Choroid plexus epithelial cell (primary cell): ENCODE measurements around the gene SLC16A3.
"Not testable (repeated sequence)": the region's sequence is repeated elsewhere in the genome, so short reads cannot be mapped to it uniquely, and the experiment has no call there.

Source experiments
- DNase-seq: peaks from one replicate; pipeline ENCODE4 v3.0.0-alpha.2; 2010; ENCODE audit warnings: low read depth
- H3K4me3 ChIP-seq: 2 replicates; pipeline ENCODE4 v1.5.1; 2011; ENCODE audit warnings: low read depth, mild to moderate bottlenecking, control low read depth, low read length, moderate library complexity
- CTCF ChIP-seq: conservative IDR thresholded peaks from 2 replicates; pipeline ENCODE4 v1.5.1; 2011; ENCODE audit warnings: low read depth, mild to moderate bottlenecking, control low read depth, inconsistent platforms, low read length, moderate library complexity

The SLC16A3 gene

GRCh38 chr17:82204831-82205719, 23.8 kb upstream of the SLC16A3 start:
- peak; percentile 71 for DNase-seq
- no peak for TF ChIP-seq CTCF
- H3K4me3 ChIP-seq = no peak overlapping the region

- no peak overlapping the region for H3K4me3 ChIP-seq
- peak; percentile 86 for TF ChIP-seq CTCF
- peak; percentile 92 for DNase-seq
These were observed 22.9 kb upstream of the SLC16A3 start for GRCh38 chr17:82205720-82206508.

GRCh38 chr17:82210655-82211054, 18.2 kb upstream of the SLC16A3 start:
- H3K4me3 ChIP-seq, DNase-seq: not testable (repeated sequence)

- peak; percentile 79 for DNase-seq
- TF ChIP-seq CTCF = no peak
- H3K4me3 ChIP-seq = peak within 1 kb of the TSS; percentile 79
These were observed 16.3 kb upstream of the SLC16A3 start, which contains the start of gene CCDC57 for GRCh38 chr17:82212331-82213250. Gene CCDC57, minus strand, starts transcription at chr17:82212842. Its CDS starts 10,898 bp downstream, at chr17:82201944.

- H3K4me3 ChIP-seq = peak overlapping the region; percentile 79
- no peak for TF ChIP-seq CTCF
- DNase-seq = peak; percentile 78
These were observed 15.4 kb upstream of the SLC16A3 start for GRCh38 chr17:82213251-82214011.

GRCh38 chr17:82214012-82214628, 14.7 kb upstream of the SLC16A3 start:
- TF ChIP-seq CTCF = no peak
- no peak for DNase-seq
- no peak overlapping the region for H3K4me3 ChIP-seq
